Measurements from ENCODE around the gene CENPO. TPM values are rescaled to one million over a fixed set of nuclear protein-coding genes. Genes with fewer than 3 reads are reported as not detected.
A peak's percentile ranks its signal among the peaks of the same experiment; 100 is the strongest.

Gene CENPO
- total and polyA plus RNA-seq, 2 of the 4 experiments (the other 2 are of a cell fraction), result 20.1 to 27.2 TPM

GRCh38 chr2:24813691-24814137 is 20.5 kb downstream of the CENPO start:
- Histone ChIP-seq H4K20me1 (ENCODE audit: insufficient read depth, low read length) (peaks cover 10% of the 10 kb centered on the region), H3K36me3 (ENCODE audit: control insufficient read depth, insufficient read depth, low read length) (peaks cover 9% of the 10 kb centered on the region; the same call in 1 of the 2 replicates), H2BK20ac (ENCODE audit: low read depth, low read length) (peak overlapping the region; percentile 24), H3K4me3 (ENCODE audit: insufficient read depth, low read depth, low read length) (no peak overlapping the region), H3K27ac (ENCODE audit: insufficient read depth, low read length) (no peak overlapping the region), H3K79me1 (ENCODE audit: low read depth in 1 of 2, low read length in 2 of 2) (peaks cover 37 to 49% of the 10 kb centered on the region in 2 experiments), H3K9ac (ENCODE audit: low read depth, low read length) (no peak overlapping the region), H4K5ac (ENCODE audit: low read depth, low read length) (no peak overlapping the region), H2BK120ac (ENCODE audit: low read depth, low read length) (no peak overlapping the region), H3K4me1 (ENCODE audit: control insufficient read depth, insufficient read depth, low read length) (peaks cover 15% of the 10 kb centered on the region), H2AK5ac (ENCODE audit: low read depth, low read length) (peak overlapping the region; percentile 83; the same call in 1 of the 2 replicates), H3K27me3 (ENCODE audit: control insufficient read depth, insufficient read depth, low read length) (no peaks in the 10 kb centered on the region), H3K4ac (ENCODE audit: low read depth, low read length) (peak overlapping the region; percentile 36; the same call in 1 of the 2 replicates), H2BK15ac (ENCODE audit: low read depth, low read length) (no peak overlapping the region), H3K9me1 (ENCODE audit: insufficient read depth, low read length) (peaks cover 12% of the 10 kb centered on the region), H3K4me2 (ENCODE audit: low read depth, low read length) (no peak overlapping the region), H3K56ac (ENCODE audit: extremely low read depth, insufficient read depth, low read length) (no peak overlapping the region), H2AK9ac (replicated peaks; ENCODE audit: low read depth, low read length, poor library complexity) (peak overlapping the region; percentile 35), H3K9me3 (ENCODE audit: control insufficient read depth, insufficient read depth, low read length) (no peaks in the 10 kb centered on the region), H3K14ac (replicated peaks; ENCODE audit: low read depth, low read length) (peak overlapping the region; percentile 64; the same call in 1 of the 2 replicates), H2AFZ (replicated peaks; ENCODE audit: low read length, poor library complexity) (no peak overlapping the region), H3K18ac (ENCODE audit: low read depth, low read length) (no peak overlapping the region), H4K8ac (ENCODE audit: low read depth in 2 of 2, low read length in 2 of 2) (peak overlapping the region in 1 of 2 experiments; percentile 35; a peak in 1 of 4 replicates), H4K91ac (ENCODE audit: insufficient read depth, low read depth, low read length) (no peak overlapping the region), H2BK5ac (ENCODE audit: low read depth, low read length, poor library complexity, severe bottlenecking) (no peak overlapping the region), H3K23ac (ENCODE audit: low read depth, low read length) (peak overlapping the region; percentile 29; the same call in 1 of the 2 replicates)
- ATAC-seq (ENCODE audit: low read depth) (peak; percentile 11), DNase-seq (no peak)
- dilution Hi-C loops (cut with HindIII; ENCODE audit: low sequenced_read_pairs, unreplicated experiment), result no loop called here
- in situ Hi-C loops (cut with MboI; ENCODE audit: low sequenced_read_pairs), result no loop called here
- TF ChIP-seq MAZ (IDR thresholded peaks at IDR 0.05; ENCODE audit: borderline replicate concordance, low read depth, low read length), result no peak
- TF ChIP-seq CEBPB (IDR thresholded peaks at IDR 0.05; ENCODE audit: low read depth, low read length), result no peak
- no peak for TF ChIP-seq CHD1 (IDR thresholded peaks at IDR 0.05; ENCODE audit: low read depth, low read length)
- no peak for TF ChIP-seq USF2 (IDR thresholded peaks at IDR 0.05; ENCODE audit: low read depth, low read length)
- no TSS peak for BruUV-seq (replicated peaks)
- intact Hi-C loops (cut with micrococcal nuclease), result no loop called here
- ChIA-PET POLR2A (ENCODE audit: unreplicated experiment) (no interaction called here), CTCF (interaction anchor here (0.9 kb wide), 2 partner anchors 13 to 17 kb away, joined by 3 to 4 read pairs; no protein-coding TSS in a partner anchor)
- WGBS, 2 experiments (ENCODE audit: extremely low coverage in 2 of 2, insufficient read length in 1 of 2), result 100% methylated on average over 2 of the region's 4 CpGs; no CpG with 5 or more reads in 1 of the 2 experiments
